ENCODE measurements around the gene CCDC182. TPM values are rescaled to one million over a fixed set of nuclear protein-coding genes. Genes with fewer than 3 reads are reported as not detected.

CCDC182 gene
- total RNA-seq, 4 donors from 2014 or later: not detected

DNA sequence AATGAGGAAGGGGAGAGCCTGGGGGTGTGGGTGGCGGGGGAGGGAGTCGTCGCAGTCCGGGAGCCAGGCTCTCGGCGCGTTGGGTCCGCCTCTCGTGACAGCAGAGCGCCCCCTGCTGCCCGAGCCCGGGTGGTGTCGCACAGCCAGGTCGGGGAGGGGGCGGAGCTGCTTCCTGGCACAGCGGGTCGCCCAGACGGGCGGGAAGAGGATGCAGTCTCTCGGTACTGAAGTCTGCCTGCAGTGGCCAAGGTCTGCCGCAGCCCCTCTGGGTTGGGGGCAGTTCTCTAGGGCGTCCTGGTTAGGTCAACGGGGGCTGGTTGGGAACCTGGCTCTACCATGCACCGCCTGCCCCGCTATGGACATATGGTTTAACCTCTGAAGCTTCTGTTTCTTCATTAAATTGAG is 38.2 kb upstream of the CCDC182 start:
- peak; percentile 56 for ATAC-seq
- Histone ChIP-seq H3K9me3 (no peaks in the 10 kb centered on the region), H3K4me3 (peak overlapping the region in 1 of 2 donors; percentile 23), H3K4me1 (peaks cover 0 to 24% (median 7%) of the 10 kb centered on the region in 3 donors), H3K27ac (no peak overlapping the region), H3K36me3 (no peaks in the 10 kb centered on the region), H3K27me3 (peaks cover 17% of the 10 kb centered on the region)
- WGBS, 2 donors (ENCODE audit: low coverage in 1 of 2): 40% methylated on average over 2 of the region's 25 CpGs; no CpG with 5 or more reads in 1 of the 2 donors
- TF ChIP-seq CTCF (IDR thresholded peaks at IDR 0.05) (peak; percentile 43 to 87 (median 70)), POLR2AphosphoS5 (IDR thresholded peaks at IDR 0.05) (no peak), EP300 (IDR thresholded peaks at IDR 0.05) (no peak), POLR2A (IDR thresholded peaks at IDR 0.05) (no peak)

DNA sequence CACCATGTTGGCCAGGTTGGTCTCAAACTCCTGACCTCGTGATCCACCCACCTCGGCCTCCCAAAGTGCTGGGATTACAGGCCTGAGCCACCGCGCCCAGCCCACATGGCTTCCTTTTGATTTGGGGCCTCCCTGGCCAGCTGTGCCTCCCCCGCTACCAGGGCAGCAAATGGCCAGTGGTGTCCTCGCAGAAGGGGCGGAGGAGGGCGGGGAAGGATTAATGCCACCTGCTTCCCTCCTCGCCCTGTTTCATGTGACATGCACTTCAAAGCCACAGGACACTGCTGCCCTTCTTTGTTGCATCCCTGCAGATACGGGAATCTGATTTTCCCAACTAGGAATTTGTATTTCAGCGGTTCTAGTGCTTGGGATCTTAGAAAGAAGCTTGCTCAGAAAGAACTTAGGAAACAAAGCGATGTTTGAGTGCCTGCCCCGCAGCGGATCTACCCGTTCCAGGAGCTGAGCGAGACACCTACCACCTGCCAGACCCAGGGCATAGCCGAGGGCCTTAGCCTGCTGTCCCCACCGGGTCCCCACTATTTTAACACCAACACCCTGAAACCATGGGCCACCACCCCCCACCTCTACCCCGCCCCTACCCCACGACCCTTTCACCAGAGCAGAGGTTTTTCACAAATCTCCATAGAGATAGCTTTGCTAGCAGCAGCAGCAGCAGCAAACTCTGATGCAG is 37.7 kb upstream of the CCDC182 start:
- no peak for ATAC-seq
- H3K9me3 ChIP-seq: no peaks in the 10 kb centered on the region
- H3K4me1 ChIP-seq: peaks cover 0 to 24% (median 7%) of the 10 kb centered on the region in 3 donors
- no peak for TF ChIP-seq EP300 (IDR thresholded peaks at IDR 0.05)
- TF ChIP-seq POLR2AphosphoS5 (IDR thresholded peaks at IDR 0.05): no peak
- TF ChIP-seq POLR2A (IDR thresholded peaks at IDR 0.05): no peak
- no peak for TF ChIP-seq CTCF (IDR thresholded peaks at IDR 0.05)
- 62 to 72% methylated on average over 5 to 9 of the region's 20 CpGs for whole genome bisulfite sequencing, 2 donors (ENCODE audit: low coverage in 1 of 2)
- peak overlapping the region in 1 of 2 donors; percentile 23 for H3K4me3 ChIP-seq
- no peak overlapping the region for H3K27ac ChIP-seq
- H3K36me3 ChIP-seq: no peaks in the 10 kb centered on the region
- H3K27me3 ChIP-seq: peaks cover 17% of the 10 kb centered on the region

DNA sequence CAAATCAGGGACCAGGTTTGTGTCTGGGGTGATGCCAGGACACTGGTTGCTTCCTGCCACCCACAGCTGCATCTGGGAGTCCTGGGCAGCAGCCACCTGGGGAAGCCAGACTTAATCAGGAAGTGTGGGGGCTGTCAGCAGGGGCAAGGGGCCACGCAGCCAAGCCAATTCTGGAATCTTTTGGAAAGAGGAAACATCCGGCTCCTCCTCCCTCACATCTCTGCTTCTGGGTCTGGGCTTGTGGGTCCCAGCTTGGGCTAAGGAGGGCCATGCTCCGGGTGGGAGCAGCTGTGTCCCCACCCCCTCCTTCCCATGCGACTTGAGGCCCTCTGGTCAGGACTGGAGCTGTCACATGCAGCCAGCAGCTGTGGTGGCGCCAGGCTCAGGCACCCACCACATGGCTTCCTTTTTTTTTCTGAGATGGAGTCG is 37.0 kb upstream of the CCDC182 start:
- Histone ChIP-seq H3K27ac (no peak overlapping the region), H3K9me3 (no peaks in the 10 kb centered on the region), H3K4me1 (peaks cover 0 to 24% (median 7%) of the 10 kb centered on the region in 3 donors), H3K4me3 (no peak overlapping the region), H3K27me3 (peaks cover 17% of the 10 kb centered on the region), H3K36me3 (no peaks in the 10 kb centered on the region)
- ATAC-seq: no peak
- TF ChIP-seq CTCF (IDR thresholded peaks at IDR 0.05): no peak
- no peak for TF ChIP-seq EP300 (IDR thresholded peaks at IDR 0.05)
- no peak for TF ChIP-seq POLR2AphosphoS5 (IDR thresholded peaks at IDR 0.05)
- TF ChIP-seq POLR2A (IDR thresholded peaks at IDR 0.05): no peak
- WGBS, 2 donors (ENCODE audit: low coverage in 1 of 2): 40 to 76% methylated on average over 1 to 2 of the region's 6 CpGs

GRCh38 chr17:57781386-57782061 is 36.4 kb upstream of the CCDC182 start:
- ATAC-seq: no peak
- Histone ChIP-seq H3K4me3 (no peak overlapping the region), H3K4me1 (peaks cover 0 to 24% (median 7%) of the 10 kb centered on the region in 3 donors), H3K36me3 (no peaks in the 10 kb centered on the region), H3K9me3 (no peaks in the 10 kb centered on the region), H3K27ac (no peak overlapping the region), H3K27me3 (peaks cover 17% of the 10 kb centered on the region)
- no peak for TF ChIP-seq EP300 (IDR thresholded peaks at IDR 0.05)
- 59 to 72% methylated on average over 2 to 11 of the region's 11 CpGs for WGBS, 2 donors (ENCODE audit: low coverage in 1 of 2)

- Histone ChIP-seq H3K4me1 (peaks cover 0 to 19% (median 7%) of the 10 kb centered on the region in 3 donors), H3K4me3 (no peak overlapping the region), H3K27me3 (peaks cover 17% of the 10 kb centered on the region), H3K9me3 (no peaks in the 10 kb centered on the region), H3K27ac (no peak overlapping the region), H3K36me3 (no peaks in the 10 kb centered on the region)
- no peak for TF ChIP-seq POLR2A (IDR thresholded peaks at IDR 0.05)
- TF ChIP-seq EP300 (IDR thresholded peaks at IDR 0.05): no peak
- TF ChIP-seq CTCF (IDR thresholded peaks at IDR 0.05): no peak
- no peak for TF ChIP-seq POLR2AphosphoS5 (IDR thresholded peaks at IDR 0.05)
- ATAC-seq: no peak
- WGBS, 2 donors (ENCODE audit: low coverage in 1 of 2): 86% methylated on average over 1 of the region's 2 CpGs; no CpG with 5 or more reads in 1 of the 2 donors
Measured at GRCh38 chr17:57779706-57780105, 34.6 kb upstream of the CCDC182 start.
